HFFc6 (cell line): ENCODE results near the gene RFK. TPM values are rescaled to one million over a fixed set of nuclear protein-coding genes. Genes with fewer than 3 reads are reported as not detected.

ENCODE experiments used
- DNase-seq: peaks from one replicate; pipeline ENCODE4 v3.0.0-alpha.2; 2018
- H3K27ac Mint-ChIP-seq: 2 replicates; pipeline ENCODE4 v1.8.0; 2020; ENCODE audit warnings: mild to moderate bottlenecking, mixed read lengths
- H3K27me3 Mint-ChIP-seq: 2 replicates; pipeline ENCODE4 v1.8.0; 2021; ENCODE audit warnings: mild to moderate bottlenecking, moderate library complexity, mixed read lengths; ENCODE audit not compliant: insufficient read depth
- H3K36me3 Mint-ChIP-seq: 2 replicates; pipeline ENCODE4 v1.8.0; 2021; ENCODE audit warnings: low read depth, mixed read lengths
- H3K4me1 Mint-ChIP-seq: 2 replicates; pipeline ENCODE4 v1.8.0; 2020; ENCODE audit warnings: low read depth, mixed read lengths
- H3K4me3 Mint-ChIP-seq: 2 replicates; pipeline ENCODE4 v1.8.0; 2020; ENCODE audit warnings: mild to moderate bottlenecking, moderate library complexity, mixed read lengths
- H3K9me3 Mint-ChIP-seq: 2 replicates; pipeline ENCODE4 v1.8.0; 2020; ENCODE audit warnings: mild to moderate bottlenecking, mixed read lengths
- total RNA-seq, 6 experiments: library from RNA; stranded (reverse); fragmentation: NEBNext Ultra II Directional; extraction: Animal tissue kit (Norgen Biotek cat#: 25700); gene quantifications; 2 replicates in 1 of 6; 3 replicates in 5 of 6; pipeline ENCODE4 v1.2.3, GENCODE V29; 2021
- TF ChIP-seq, protein P1 (sequence below): fragments of 200-600 bp; sonication (generic); IDR thresholded peaks from 2 replicates; pipeline ENCODE4 v1.5.0; 2021; ENCODE audit warnings: antibody characterized with exemption, mild to moderate bottlenecking

Gene RFK
- total RNA-seq, 6 experiments from 2014 or later: 16.7 to 19.0 (median 18.1) TPM

DNA sequence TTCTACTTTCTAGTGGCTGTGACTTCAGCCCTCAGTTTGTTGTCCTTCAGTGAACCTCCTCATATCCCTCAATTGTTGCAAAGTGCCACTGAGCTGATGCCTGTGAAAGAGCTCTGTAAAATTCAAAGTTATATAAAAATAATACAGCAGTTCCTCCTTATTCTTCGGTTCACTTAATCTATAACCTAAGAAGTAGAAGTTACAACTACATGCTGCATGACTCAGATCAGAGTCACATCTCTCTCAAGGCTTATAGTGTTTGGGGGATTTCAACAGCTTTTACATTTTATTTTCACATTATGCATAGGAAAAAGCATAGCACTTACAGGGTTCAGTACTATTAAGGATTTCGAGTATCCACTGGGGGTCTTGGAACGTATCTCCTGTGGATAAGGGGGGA is 39.6 kb upstream of the RFK start:
- H3K4me1 Mint-ChIP-seq: peaks cover 11% of the 10 kb centered on the region
- DNase-seq: peak; percentile 34
- H3K4me3 Mint-ChIP-seq: no peak overlapping the region
- TF ChIP-seq, protein P1, sequence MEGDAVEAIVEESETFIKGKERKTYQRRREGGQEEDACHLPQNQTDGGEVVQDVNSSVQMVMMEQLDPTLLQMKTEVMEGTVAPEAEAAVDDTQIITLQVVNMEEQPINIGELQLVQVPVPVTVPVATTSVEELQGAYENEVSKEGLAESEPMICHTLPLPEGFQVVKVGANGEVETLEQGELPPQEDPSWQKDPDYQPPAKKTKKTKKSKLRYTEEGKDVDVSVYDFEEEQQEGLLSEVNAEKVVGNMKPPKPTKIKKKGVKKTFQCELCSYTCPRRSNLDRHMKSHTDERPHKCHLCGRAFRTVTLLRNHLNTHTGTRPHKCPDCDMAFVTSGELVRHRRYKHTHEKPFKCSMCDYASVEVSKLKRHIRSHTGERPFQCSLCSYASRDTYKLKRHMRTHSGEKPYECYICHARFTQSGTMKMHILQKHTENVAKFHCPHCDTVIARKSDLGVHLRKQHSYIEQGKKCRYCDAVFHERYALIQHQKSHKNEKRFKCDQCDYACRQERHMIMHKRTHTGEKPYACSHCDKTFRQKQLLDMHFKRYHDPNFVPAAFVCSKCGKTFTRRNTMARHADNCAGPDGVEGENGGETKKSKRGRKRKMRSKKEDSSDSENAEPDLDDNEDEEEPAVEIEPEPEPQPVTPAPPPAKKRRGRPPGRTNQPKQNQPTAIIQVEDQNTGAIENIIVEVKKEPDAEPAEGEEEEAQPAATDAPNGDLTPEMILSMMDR: no peak
- H3K27me3 Mint-ChIP-seq: peaks cover 6% of the 10 kb centered on the region
- no peaks in the 10 kb centered on the region for H3K9me3 Mint-ChIP-seq
- no peaks in the 10 kb centered on the region for H3K36me3 Mint-ChIP-seq
- no peak overlapping the region for H3K27ac Mint-ChIP-seq

DNA sequence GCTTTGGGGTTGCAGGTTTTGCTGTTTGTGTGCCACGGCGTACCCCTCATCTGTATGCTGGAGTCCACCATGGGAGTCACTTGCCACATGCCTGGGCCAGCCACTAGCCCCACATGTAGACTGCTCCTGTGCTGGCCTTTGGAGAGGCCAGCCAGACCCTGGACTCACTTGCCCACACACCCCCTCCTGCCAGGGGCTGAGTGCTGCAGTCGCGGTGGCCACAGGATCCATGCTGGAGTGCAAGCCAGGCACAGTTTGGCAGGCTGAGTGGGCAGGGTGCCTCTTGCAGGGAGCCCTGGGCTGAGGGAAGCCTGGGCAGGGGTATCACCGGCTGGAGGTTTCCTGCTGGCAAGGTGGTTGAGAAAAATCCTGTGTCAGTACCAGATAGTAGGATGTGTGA is 39.2 kb upstream of the RFK start:
- Mint-ChIP-seq H3K9me3 (no peaks in the 10 kb centered on the region), H3K36me3 (no peaks in the 10 kb centered on the region), H3K27ac (no peak overlapping the region), H3K27me3 (peaks cover 6% of the 10 kb centered on the region), H3K4me1 (peaks cover 11% of the 10 kb centered on the region), H3K4me3 (no peak overlapping the region)
- DNase-seq: no peak
- TF ChIP-seq, protein P1: no peak

DNA sequence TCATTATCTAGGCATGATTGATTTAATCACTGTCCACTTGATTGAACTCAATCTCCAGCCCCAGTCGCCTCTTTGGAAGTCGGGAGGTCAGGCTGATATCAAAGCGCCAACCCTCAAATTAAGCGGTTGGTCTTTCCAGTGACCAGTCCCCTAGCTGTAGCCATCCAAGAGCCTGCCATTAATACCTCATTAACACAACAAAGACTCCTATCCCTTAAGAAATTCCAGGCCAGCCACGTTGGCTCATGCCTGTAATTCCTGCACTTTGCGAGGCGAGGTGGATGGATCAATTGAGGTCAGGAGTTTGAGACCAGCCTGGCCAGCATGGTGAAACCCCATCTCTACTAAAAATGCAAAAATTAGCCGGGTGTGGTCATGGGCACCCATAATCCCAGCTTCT is 37.4 kb upstream of the RFK start:
- TF ChIP-seq, protein P1: no peak
- Mint-ChIP-seq H3K27ac (no peak overlapping the region), H3K9me3 (no peaks in the 10 kb centered on the region), H3K4me3 (no peak overlapping the region), H3K27me3 (peaks cover 3% of the 10 kb centered on the region), H3K36me3 (no peaks in the 10 kb centered on the region), H3K4me1 (peaks cover 11% of the 10 kb centered on the region)
- no peak for DNase-seq

DNA sequence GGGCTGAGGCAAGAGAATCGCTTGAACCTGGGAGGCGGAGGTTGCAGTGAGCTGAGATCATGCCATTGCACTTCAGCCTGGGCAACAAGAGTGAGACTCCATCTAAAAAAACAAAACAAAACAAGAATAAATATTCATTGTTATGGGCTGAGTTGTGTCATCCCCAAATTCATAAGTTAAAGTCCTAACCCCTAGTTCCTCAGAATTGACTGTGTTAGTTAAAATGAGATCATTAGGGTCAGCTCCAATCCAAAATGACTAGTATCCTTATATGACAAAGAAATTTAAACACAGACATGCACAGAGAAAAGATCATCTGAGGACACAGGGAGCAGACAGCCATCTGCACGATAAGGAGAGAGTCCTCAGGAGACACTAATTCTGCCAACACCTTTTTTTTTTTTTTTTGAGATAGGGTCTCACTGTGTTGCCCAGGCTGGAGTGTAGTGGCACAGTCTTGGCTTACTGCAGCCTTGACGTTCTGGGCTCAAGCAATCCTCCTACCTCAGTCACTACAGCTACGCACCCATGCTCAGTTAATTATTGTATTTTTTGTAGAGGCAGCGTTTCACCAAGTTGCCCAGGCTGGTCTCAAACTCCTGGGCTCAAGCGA is 32.7 kb upstream of the RFK start:
- no peaks in the 10 kb centered on the region for H3K36me3 Mint-ChIP-seq
- H3K27me3 Mint-ChIP-seq: peaks cover 6% of the 10 kb centered on the region
- H3K4me1 Mint-ChIP-seq: no peaks in the 10 kb centered on the region
- no peak overlapping the region for H3K27ac Mint-ChIP-seq
- no peaks in the 10 kb centered on the region for H3K9me3 Mint-ChIP-seq
- no peak overlapping the region for H3K4me3 Mint-ChIP-seq
- TF ChIP-seq, protein P1: no peak
- no peak for DNase-seq

DNA sequence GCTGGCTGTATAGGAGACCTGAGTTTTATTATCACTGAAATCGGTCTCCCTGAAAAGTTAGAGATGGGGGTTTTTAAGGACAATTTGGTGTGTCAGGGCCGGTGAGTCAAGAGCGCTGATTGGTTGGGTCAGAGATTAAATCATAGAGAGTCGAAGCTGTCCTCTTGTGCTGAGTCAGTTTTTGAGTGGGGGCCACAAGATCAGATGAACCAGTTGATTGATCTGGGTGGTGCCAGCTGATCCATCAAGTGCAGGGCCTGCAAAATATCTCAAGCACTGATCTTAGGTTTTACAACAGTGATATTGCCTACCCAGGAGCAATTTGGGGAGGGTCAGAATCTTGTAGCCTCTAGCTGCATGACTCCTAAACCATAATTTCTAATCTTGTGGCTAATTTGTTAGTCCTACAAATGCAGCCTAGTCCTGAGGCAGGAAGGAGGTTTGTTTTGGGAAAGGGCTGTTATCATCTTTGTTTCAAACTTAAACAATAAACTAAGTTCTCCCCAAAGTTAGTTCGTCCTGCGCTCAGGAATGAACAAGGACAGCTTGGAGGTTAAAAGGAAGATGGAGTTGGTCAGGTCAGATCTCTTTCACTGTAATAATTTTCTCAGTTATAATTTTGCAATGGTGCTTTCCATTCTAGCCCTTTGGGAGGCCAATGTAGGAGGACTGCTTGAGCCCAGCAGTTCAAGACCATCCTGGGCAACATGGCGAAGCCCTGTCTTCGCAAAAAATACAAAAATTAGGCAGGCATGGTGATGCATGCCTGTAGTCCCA is 31.6 kb upstream of the RFK start:
- H3K9me3 Mint-ChIP-seq: no peaks in the 10 kb centered on the region
- no peaks in the 10 kb centered on the region for H3K36me3 Mint-ChIP-seq
- H3K4me1 Mint-ChIP-seq: no peaks in the 10 kb centered on the region
- TF ChIP-seq, protein P1: no peak
- no peak overlapping the region for H3K27ac Mint-ChIP-seq
- DNase-seq: no peak
- H3K4me3 Mint-ChIP-seq: no peak overlapping the region
- H3K27me3 Mint-ChIP-seq: peaks cover 5% of the 10 kb centered on the region; the same call in 1 of the 2 replicates
